ENCODE results near the gene MYO1G.

GRCh38 chr7:44990109-44991023, 11.6 kb upstream of the MYO1G start:
- no peak for TF ChIP-seq POLR2A (IDR thresholded peaks at IDR 0.05; ENCODE audit: low read depth, low read length)
- TF ChIP-seq POLR2AphosphoS5 (IDR thresholded peaks at IDR 0.05; ENCODE audit: low read depth, low read length), result no peak
- no peak for TF ChIP-seq TAF1 (IDR thresholded peaks at IDR 0.05; ENCODE audit: borderline replicate concordance, low read depth, low read length)
